Testis (tissue), 3 donors: ENCODE results near the gene CFAP20DC. TPM values are rescaled to one million over a fixed set of nuclear protein-coding genes. Genes with fewer than 3 reads are reported as not detected.
"Not testable (repeated sequence)": the region's sequence is repeated elsewhere in the genome, so short reads cannot be mapped to it uniquely, and the experiment has no call there.

Experiments
- DNase-seq: peaks from one replicate; pipeline ENCODE4 v3.0.0-alpha.2; 2019
- H3K27ac ChIP-seq, 2 donors: fragments of 200-600 bp; sonication (generic); one replicate each; pipeline ENCODE4 v1.5.1; 2019
- H3K27me3 ChIP-seq: fragments of 200-600 bp; sonication (generic); one replicate; pipeline ENCODE4 v1.5.1; 2019
- H3K36me3 ChIP-seq: fragments of 200-600 bp; sonication (generic); one replicate; pipeline ENCODE4 v1.5.1; 2017; ENCODE audit warnings: low read depth; ENCODE audit errors: missing control alignments
- H3K4me1 ChIP-seq: fragments of 200-600 bp; sonication (generic); one replicate; pipeline ENCODE4 v1.5.1; 2019
- H3K4me3 ChIP-seq, 2 donors: fragments of 200-600 bp; sonication (generic); one replicate each; pipeline ENCODE4 v1.5.1; 2017 to 2019
- H3K9me3 ChIP-seq: fragments of 200-600 bp; sonication (generic); one replicate; pipeline ENCODE4 v1.5.1; 2017
- CTCF ChIP-seq, 3 experiments: fragments of 450-650 bp in 2 of 3; fragments of 200-600 bp in 1 of 3; sonication (generic) in 1 of 3; IDR thresholded peaks; one replicate each; pipeline ENCODE4 v1.5.1; 2016 to 2019; ENCODE audit warnings: antibody characterized with exemption in 3 of 3, mild to moderate bottlenecking in 2 of 3, moderate library complexity in 1 of 3
- POLR2A ChIP-seq: fragments of 450-650 bp; IDR thresholded peaks from one replicate; pipeline ENCODE4 v1.6.1; 2017; ENCODE audit warnings: antibody characterized with exemption, mild to moderate bottlenecking, moderate library complexity
- WGBS, 2 donors: methylation state at CpG; one replicate each; pipeline ENCODE4 v1.1.5; 2018; 5-methylcytosine and 5-hydroxymethylcytosine counted together
- intact Hi-C: fragments of 100-400 bp; cut with DNase I; formaldehyde crosslinking; loops from one replicate; pipeline ENCODE4 v1.15.1; 2023; ENCODE audit warnings: low total_unique reads
- polyA plus RNA-seq: library from polyadenylated mRNA; stranded (reverse); fragments of 350-450 nt; fragmentation: Illumina TruSeq; extraction: RNeasy Lipid Tissue Mini Kit (QIAGEN cat#74804); gene quantifications from one replicate; pipeline ENCODE4 v1.2.3, GENCODE V29; 2014; ENCODE audit warnings: low read depth, low replicate concordance; ENCODE audit not compliant: insufficient read depth
- total RNA-seq, 2 donors: library from RNA; depleted of rRNA; stranded (reverse); fragments of >200 nt; gene quantifications; one replicate each; pipeline ENCODE4 v1.2.3, GENCODE V29; 2016

The CFAP20DC gene
- total and polyA plus RNA-seq, 3 donors from 2014 or later = 24.5 to 62.8 (median 42.0) TPM

DNA sequence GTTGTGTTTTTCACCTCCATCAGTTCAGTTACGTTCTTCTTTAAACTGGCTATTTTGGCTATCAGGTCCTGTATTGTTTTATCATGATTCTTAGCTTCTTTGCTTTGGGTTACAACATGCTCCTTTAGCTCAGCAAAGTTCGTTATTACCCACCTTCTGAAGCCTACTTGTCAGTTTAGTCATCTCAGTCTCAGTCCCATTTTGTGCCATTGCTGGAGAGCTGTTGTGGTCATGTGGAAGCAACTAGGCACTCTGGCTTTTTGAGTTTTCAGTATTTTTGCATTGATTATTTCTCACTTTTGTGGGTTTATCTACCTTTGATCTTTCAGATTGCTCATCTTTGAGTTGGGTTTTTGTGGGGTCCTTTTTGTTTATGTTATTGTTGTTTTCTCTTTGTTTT lies 151.3 kb downstream of the CFAP20DC start:
- no peak for DNase-seq
- 95 to 100% methylated on average over 2 of the region's 2 CpGs for WGBS, 2 donors
- Histone ChIP-seq H3K4me1 (peaks cover 5% of the 10 kb centered on the region), H3K27ac (no peak overlapping the region), H3K4me3 (no peak overlapping the region), H3K9me3 (no peaks in the 10 kb centered on the region), H3K36me3 (no peaks in the 10 kb centered on the region), H3K27me3 (no peaks in the 10 kb centered on the region)
- TF ChIP-seq CTCF (IDR thresholded peaks at IDR 0.05) (no peak), POLR2A (no peak)
- intact Hi-C loops = no loop called here

GRCh38 chr3:58897646-58898045 lies 152.2 kb downstream of the CFAP20DC start:
- WGBS, 2 donors = 39 to 45% methylated on average over 4 of the region's 4 CpGs
- TF ChIP-seq CTCF (IDR thresholded peaks at IDR 0.05) = no peak
- no peak for TF ChIP-seq POLR2A
- H3K4me1 ChIP-seq = peaks cover 5% of the 10 kb centered on the region

GRCh38 chr3:58895678-58896077 lies 154.1 kb downstream of the CFAP20DC start:
- H3K36me3 ChIP-seq, H3K27ac ChIP-seq, H3K9me3 ChIP-seq, H3K4me3 ChIP-seq, H3K4me1 ChIP-seq, intact Hi-C loops, H3K27me3 ChIP-seq, DNase-seq: not testable (repeated sequence)
- 93% methylated on average over 5 of the region's 5 CpGs for WGBS, 2 donors

More at GRCh38 chr3:58897646-58898045, 152.2 kb downstream of the CFAP20DC start:
- no peak for DNase-seq
- no peak overlapping the region for H3K4me3 ChIP-seq
- no peaks in the 10 kb centered on the region for H3K36me3 ChIP-seq
- H3K9me3 ChIP-seq = no peaks in the 10 kb centered on the region
- intact Hi-C loops = no loop called here
- H3K27me3 ChIP-seq = no peaks in the 10 kb centered on the region
- no peak overlapping the region for H3K27ac ChIP-seq

- H3K9me3 ChIP-seq, intact Hi-C loops, H3K4me3 ChIP-seq, H3K27ac ChIP-seq, H3K27me3 ChIP-seq, DNase-seq, H3K4me1 ChIP-seq, H3K36me3 ChIP-seq: not testable (repeated sequence)
- WGBS, 2 donors = 83 to 97% methylated on average over 2 of the region's 2 CpGs
Measured at GRCh38 chr3:58892526-58892925, 157.3 kb downstream of the CFAP20DC start.

GRCh38 chr3:58888087-58888486 lies 161.7 kb downstream of the CFAP20DC start:
- 93% methylated on average over 2 of the region's 2 CpGs for WGBS, 2 donors
- Histone ChIP-seq H3K4me1 (no peaks in the 10 kb centered on the region), H3K9me3 (no peaks in the 10 kb centered on the region), H3K27me3 (no peaks in the 10 kb centered on the region), H3K36me3 (no peaks in the 10 kb centered on the region), H3K27ac (no peak overlapping the region), H3K4me3 (no peak overlapping the region)
- TF ChIP-seq CTCF (IDR thresholded peaks at IDR 0.05) = no peak
- TF ChIP-seq POLR2A = no peak
- intact Hi-C loops = no loop called here
- no peak for DNase-seq

GRCh38 chr3:58884453-58884852 lies 165.4 kb downstream of the CFAP20DC start:
- no peaks in the 10 kb centered on the region for H3K27me3 ChIP-seq
- intact Hi-C loops = no loop called here
- no peak for DNase-seq
- no peak overlapping the region for H3K27ac ChIP-seq
- no peaks in the 10 kb centered on the region for H3K36me3 ChIP-seq
- H3K4me1 ChIP-seq = no peaks in the 10 kb centered on the region
- no peak overlapping the region for H3K4me3 ChIP-seq
- TF ChIP-seq CTCF (IDR thresholded peaks at IDR 0.05) (no peak), POLR2A (no peak)
- no peaks in the 10 kb centered on the region for H3K9me3 ChIP-seq
- WGBS, 2 donors = 88% methylated on average over 5 of the region's 5 CpGs
